ENCODE measurements around the gene OR2L2.
"Not testable (repeated sequence)": the region's sequence is repeated elsewhere in the genome, so short reads cannot be mapped to it uniquely, and the experiment has no call there.

The OR2L2 gene, protein sequence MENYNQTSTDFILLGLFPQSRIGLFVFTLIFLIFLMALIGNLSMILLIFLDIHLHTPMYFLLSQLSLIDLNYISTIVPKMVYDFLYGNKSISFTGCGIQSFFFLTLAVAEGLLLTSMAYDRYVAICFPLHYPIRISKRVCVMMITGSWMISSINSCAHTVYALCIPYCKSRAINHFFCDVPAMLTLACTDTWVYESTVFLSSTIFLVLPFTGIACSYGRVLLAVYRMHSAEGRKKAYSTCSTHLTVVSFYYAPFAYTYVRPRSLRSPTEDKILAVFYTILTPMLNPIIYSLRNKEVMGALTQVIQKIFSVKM

DNA sequence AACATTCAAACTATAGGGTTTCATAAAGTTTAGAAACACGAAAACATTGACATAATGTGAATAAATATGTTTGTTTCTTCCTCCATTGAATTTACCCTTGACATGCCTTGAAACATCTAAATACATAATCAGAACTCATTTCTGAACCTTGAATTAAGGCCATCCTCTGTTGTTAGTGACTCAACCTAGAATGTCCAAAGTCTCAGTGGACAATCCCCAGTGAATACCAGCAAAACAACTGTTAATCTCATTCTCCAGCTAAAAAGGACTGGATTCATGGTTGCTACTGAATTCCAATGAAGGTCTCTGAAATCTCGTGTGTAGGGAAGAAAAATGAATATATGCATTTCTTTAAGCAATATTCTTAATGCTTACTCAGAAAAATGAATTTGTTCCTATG, at the start of gene OR2L2:
Gene OR2L2, plus strand, starts transcription at position 301 of the 400 bp plus-strand sequence. CDS start 8,198 bp downstream, outside the sequence.
- no peak for DNase-seq (ENCODE audit: low read depth)

DNA sequence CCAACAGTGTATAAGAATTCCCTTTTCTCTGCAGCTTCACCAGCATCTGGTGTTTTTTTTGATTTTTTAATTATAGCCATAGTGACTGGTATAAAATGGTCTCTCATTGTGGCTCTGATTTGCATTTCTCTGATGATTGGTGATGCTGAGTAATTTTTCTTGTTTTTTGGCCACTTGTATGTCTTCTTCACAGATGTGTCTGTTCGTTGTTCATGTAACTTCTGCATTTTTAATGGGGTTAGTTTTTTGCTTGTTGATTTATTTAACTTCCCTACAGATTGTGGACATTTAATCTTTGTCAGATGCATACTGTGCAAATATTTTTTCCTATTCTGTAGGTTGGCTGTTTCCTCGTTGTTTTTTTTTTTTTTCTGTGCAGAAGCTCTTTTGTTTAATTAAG, 36.9 kb upstream of the OR2L2 start:
- no peak for DNase-seq (ENCODE audit: low read depth)

DNA sequence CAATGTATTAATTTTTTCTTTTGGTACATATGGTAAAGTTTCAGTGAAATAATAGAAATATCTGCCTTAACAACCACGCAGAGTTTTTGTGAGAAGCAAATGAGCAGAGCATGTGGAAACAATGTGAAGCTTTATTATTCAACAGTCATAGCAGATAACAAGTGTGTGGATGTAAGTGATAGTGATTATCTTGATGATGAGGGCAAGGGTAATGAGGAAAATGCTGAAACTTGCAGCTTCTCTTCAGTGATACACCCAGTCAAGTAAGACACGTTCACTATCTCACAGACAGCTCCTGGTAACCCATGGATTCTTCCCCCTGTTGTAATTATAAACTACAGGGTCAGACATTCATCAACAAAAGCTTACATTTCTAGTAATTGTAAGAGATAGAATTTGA, 31.1 kb upstream of the OR2L2 start:
- no peak for DNase-seq (ENCODE audit: low read depth)

DNA sequence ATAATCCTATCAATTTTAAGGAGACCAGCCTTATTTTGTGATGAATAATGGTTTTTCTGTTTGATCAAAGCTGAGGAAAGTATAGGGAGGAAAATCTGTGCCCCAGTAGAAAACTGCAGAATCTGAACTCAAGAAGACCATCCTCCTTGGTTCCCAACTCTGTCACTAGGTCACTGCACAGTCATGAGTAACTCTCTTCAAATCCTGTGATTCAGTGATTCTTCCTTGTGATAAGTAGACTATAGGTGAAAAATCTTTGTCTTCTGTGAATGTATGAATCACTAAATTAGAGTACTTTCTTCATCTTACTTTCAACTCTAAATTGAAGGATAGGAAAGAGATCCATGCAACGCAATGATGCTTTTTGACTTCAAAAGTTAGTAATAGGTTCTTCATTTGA, 29.7 kb upstream of the OR2L2 start:
- DNase-seq (ENCODE audit: low read depth): no peak

DNA sequence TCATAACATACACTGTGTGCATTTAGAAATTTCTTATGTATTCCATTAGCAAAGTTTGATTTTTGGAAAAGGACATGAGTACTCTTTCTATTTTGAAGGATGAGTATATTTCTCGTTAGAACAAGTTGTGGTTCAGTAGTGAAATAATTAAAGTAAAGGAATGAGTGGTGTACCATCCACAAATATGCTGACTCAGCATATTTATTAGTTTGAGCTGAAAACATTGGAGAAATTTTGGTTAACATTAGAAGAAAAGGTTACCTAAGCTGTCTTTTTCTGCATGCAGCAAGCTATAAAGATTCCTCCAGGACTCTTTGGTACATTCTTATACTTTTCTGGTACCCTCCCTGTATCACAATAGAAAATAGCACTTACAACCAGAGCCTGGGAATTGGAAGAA, 22.1 kb upstream of the OR2L2 start:
- no peak for DNase-seq (ENCODE audit: low read depth)

DNA sequence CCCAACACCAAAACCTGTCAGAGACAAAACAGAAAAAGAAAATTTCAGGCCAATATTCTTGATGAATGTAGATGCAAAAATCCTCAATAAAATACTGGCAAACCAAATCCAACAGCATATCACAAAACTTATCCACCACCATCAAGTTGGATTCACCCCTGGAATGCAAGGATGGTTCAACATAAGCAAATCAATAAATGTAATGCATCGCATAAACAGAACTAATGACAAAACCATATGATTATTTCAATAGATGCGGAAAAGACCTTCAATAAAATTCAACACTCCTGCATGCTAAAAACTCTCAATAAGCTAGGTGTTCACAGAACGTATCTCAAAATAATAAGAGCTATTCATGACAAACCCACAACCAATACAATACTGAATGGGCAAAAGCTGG, 20.2 kb upstream of the OR2L2 start:
- no peak for DNase-seq (ENCODE audit: low read depth)

DNA sequence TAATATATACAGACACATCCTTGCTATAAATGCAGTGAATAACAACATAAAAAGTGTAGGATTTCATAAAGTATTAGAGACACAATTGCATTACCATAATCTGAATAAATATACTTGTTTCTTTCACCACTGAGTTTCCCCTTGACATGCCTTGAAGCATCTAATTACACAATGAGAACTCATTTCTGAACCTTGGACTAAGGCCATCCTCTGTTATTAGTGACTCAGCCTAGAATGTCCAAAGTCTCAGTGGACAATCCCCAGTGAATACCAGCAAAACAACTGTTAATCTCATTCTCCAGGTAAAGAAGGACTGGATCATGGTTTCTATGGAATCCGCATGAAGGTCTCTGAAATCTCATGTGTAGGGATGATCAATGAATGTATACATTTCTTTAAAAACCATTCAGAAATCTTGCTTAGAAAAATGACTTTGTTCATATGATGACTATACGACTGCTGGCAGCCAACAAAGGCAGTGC, 16.6 kb upstream of the OR2L2 start, which contains the start of gene OR2L5:
Gene OR2L5, plus strand, starts transcription at position 432 of the 482 bp plus-strand sequence. CDS start 8,288 bp downstream, outside the sequence.
- DNase-seq (ENCODE audit: low read depth): no peak

DNA sequence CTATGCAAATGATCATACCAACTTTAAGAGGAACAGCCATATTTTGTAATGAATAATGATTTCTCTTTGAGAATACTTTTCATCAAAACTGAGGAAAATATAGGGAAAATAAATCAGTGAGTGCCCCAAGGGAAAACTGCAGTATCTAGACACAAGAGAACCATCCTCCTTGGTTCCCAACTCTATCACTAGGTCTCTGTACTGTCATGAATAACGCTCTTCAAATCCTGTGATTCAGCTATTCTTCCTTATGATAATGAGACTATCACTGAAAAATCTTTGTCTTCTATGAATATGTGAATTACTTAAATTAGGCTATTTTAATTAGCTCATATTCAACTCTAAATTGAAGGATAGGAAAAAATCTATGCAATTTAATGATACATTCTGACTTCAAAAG, 14.1 kb upstream of the OR2L2 start:
- DNase-seq (ENCODE audit: low read depth): no peak

DNA sequence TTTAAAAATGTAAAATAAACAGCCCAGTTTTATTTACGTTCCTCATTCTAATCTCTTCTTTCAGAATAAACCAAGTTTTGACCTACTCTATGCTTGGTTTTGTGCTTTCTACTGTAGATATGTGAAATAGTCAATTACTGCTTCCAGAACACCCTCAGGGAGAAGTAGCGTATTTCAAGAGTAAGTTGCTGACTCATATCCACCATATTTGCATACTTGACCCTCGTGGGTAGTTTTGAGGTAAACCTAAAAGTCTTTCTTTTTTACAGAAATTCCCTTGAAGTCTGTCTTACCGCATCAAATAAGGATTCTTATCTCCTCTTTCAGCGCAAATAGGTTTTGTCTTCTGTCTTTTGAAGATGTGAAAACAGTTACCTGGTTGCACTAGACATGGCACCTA, 15.3 kb downstream of the OR2L2 start:
- DNase-seq (ENCODE audit: low read depth): no peak

DNA sequence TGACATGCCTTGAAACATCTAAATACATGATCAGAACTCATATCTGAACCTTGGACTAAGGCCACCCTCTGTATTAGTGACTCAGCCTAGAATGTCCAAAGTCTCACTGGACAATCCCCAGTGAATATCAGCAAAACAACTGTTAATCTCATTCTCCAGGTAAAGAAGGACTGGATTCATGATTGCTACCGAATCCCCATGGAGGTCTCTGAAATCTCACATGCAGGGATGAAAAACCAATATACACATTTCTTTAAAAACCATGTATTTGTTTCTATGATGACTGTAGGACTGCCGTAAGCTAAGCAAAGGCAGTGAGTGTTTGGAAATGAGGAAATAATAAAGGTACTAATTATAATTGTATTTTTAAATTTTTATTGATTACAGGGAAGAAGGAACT, 16.7 kb downstream of the OR2L2 start, which contains the start of gene OR2L3:
Gene OR2L3, plus strand, starts transcription at position 301 of the 400 bp plus-strand sequence. CDS start 13,846 bp downstream, outside the sequence.
- no peak for DNase-seq (ENCODE audit: low read depth)

DNA sequence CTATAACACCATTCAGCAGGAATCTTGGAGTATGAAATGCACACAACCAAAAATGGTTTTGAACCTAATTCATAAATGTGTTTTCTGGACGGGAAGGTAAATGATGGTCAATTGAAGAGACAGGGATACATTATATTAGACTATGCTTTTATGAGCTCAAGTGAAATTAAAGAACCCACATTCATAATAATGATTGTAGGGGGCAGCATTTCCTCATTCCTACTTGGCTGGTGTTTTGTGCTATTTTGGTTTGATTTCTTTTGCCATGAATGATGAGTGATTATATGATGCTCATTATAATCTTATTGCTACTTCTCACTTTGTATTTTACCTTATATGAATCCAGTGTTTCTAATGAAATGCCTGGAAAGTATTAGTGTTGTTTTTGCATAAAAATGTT, 17.1 kb downstream of the OR2L2 start:
- no peak for DNase-seq (ENCODE audit: low read depth)

DNA sequence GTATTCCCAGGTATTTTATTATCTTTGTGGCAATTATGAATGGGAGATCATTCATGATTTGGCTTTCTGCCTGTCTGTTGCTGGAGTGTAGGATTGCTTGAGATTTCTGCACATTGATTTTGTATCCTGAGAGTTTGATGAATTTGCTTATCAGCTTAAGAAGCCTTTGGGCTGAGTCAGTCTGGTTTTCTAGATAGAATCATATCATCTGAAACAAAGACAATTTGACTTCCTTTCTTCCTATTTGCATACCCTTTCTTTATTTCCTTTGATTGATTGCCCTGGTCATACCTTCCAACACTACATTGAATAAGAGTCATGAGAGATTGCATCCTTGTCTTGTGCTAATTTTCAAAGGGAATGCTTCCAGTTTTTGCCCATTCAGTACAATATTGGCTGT, 24.8 kb downstream of the OR2L2 start:
- no peak for DNase-seq (ENCODE audit: low read depth)

DNA sequence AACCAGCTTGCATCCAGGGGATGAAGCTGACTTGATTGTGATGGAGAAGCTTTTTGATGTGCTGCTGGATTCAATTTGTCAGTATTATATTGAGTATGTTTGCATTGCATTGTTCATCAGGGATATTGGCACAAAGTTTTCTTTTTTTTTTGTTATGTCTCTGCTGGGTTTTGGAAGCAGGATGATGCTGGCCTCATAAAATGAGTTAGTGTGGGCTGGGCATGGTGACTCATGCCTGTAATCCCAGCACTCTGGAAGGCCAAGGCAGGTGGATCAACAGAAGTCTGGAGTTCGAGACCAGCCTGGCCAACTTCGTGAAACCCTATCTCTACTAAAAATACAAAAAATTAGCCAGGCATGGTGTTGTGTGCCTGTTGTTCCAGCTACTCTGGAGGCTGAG, 25.4 kb downstream of the OR2L2 start:
- no peak for DNase-seq (ENCODE audit: low read depth)

DNA sequence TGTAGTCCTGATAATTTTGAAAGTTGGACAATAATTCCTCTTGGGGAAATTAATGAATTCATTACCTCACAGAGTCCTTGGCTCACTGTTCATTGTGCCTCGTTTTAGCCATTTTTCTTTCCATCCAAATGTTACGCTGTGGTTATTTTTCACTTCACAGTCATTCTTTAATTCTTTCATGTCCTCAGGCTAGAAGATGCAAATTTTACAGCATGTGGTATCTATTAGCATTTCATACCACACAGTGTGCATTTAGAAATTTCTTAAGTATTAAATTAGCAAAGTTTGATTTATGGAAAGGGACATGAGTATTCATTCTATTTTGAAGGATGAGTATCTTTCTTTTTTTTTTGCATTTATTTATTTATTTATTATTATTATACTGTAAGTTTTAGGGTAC, 35.2 kb downstream of the OR2L2 start:
- DNase-seq (ENCODE audit: low read depth): no peak

DNA sequence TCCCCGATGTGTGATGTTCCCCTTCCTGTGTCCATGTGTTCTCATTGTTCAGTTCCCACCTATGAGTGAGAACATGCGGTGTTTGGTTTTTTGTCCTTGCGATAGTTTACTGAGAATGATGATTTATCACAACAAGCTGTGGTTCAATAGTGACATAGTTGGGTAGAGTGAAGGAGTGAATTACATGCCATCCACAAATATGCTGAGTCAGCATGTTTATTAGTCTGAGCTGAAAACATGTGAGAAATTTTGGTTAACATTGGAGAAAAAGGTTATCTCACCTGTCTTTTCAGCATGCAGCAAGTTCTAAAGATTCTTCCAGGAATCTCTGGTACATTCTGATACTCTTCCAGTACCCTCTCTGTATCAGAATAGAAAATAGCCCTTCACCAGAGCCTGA, 35.7 kb downstream of the OR2L2 start:
- no peak for DNase-seq (ENCODE audit: low read depth)

DNA sequence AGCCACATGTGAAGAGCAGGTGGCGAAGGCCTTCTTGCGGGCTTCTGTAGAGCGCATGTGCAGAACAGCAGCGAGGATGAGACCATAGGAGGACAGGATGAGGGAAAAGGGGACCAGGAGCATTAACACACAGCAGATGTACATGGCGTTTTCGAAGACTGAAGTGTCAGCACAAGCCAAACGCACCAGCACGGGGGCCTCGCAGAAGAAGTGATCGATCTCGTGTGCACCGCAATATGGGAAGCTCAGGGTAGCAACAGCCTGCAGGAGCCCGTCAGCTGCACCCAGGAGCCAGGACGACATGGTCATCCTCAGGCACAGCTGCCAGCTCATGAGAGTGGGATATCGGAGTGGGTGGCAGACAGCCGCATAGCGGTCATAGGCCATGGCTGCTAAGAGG, 54.0 kb downstream of the OR2L2 start:
- DNase-seq (ENCODE audit: low read depth): not testable (repeated sequence)

Measured in GM04504 (cell line).